BE2C (cell line): ENCODE measurements around the gene CBLL2.
A peak's percentile ranks its signal among the peaks of the same experiment; 100 is the strongest.
"Not testable (repeated sequence)": the region's sequence is repeated elsewhere in the genome, so short reads cannot be mapped to it uniquely, and the experiment has no call there.

Experiments used
- DNase-seq: peaks from one replicate; pipeline ENCODE4 v3.0.0-alpha.2; 2020
- H3K27me3 ChIP-seq: fragments of 250-450 bp; sonication (Bioruptor Pico); 2 replicates; pipeline ENCODE4 v1.5.1; 2020; ENCODE audit warnings: mild to moderate bottlenecking
- H3K36me3 ChIP-seq: fragments of 250-450 bp; sonication (Bioruptor Pico); 2 replicates; pipeline ENCODE4 v1.5.1; 2020; ENCODE audit warnings: mild to moderate bottlenecking
- H3K4me1 ChIP-seq: fragments of 250-450 bp; sonication (Bioruptor Pico); 2 replicates; pipeline ENCODE4 v1.5.1; 2020
- H3K4me3 ChIP-seq: 2 replicates; pipeline ENCODE4 v1.5.1; 2011; ENCODE audit warnings: low read depth, low read length
- H3K9me3 ChIP-seq: fragments of 250-450 bp; sonication (Bioruptor Pico); 2 replicates; pipeline ENCODE4 v1.5.1; 2020
- CTCF ChIP-seq: IDR thresholded peaks from 2 replicates; pipeline ENCODE4 v1.5.1; 2012; ENCODE audit warnings: mild to moderate bottlenecking, low read depth, low read length

The CBLL2 gene

GRCh38 chrX:22249371-22249770, 23.3 kb upstream of the CBLL2 start:
- no peak overlapping the region for H3K4me3 ChIP-seq
- H3K36me3 ChIP-seq = no peaks in the 10 kb centered on the region
- H3K9me3 ChIP-seq = no peaks in the 10 kb centered on the region
- no peak for DNase-seq
- no peaks in the 10 kb centered on the region for H3K4me1 ChIP-seq
- no peaks in the 10 kb centered on the region for H3K27me3 ChIP-seq
- TF ChIP-seq CTCF = no peak

- no peaks in the 10 kb centered on the region for H3K9me3 ChIP-seq
- no peak for DNase-seq
- H3K36me3 ChIP-seq = no peaks in the 10 kb centered on the region
- H3K4me1 ChIP-seq = no peaks in the 10 kb centered on the region
- TF ChIP-seq CTCF = no peak
- no peaks in the 10 kb centered on the region for H3K27me3 ChIP-seq
- H3K4me3 ChIP-seq = no peak overlapping the region
These were observed 4.0 kb upstream of the CBLL2 start for GRCh38 chrX:22268706-22269105.

- H3K27me3 ChIP-seq = no peaks in the 10 kb centered on the region
- H3K4me1 ChIP-seq = no peaks in the 10 kb centered on the region
- no peaks in the 10 kb centered on the region for H3K9me3 ChIP-seq
- TF ChIP-seq CTCF = no peak
- H3K36me3 ChIP-seq = no peaks in the 10 kb centered on the region
- DNase-seq = no peak
- no peak overlapping the region for H3K4me3 ChIP-seq
These were observed 1.1 kb downstream of the CBLL2 start for GRCh38 chrX:22273714-22274317.

GRCh38 chrX:22276781-22277180, 4.1 kb downstream of the CBLL2 start:
- TF ChIP-seq CTCF = no peak
- H3K27me3 ChIP-seq = no peaks in the 10 kb centered on the region
- DNase-seq = no peak
- H3K4me3 ChIP-seq = no peak overlapping the region
- H3K4me1 ChIP-seq = no peaks in the 10 kb centered on the region
- H3K36me3 ChIP-seq = no peaks in the 10 kb centered on the region
- no peaks in the 10 kb centered on the region for H3K9me3 ChIP-seq

GRCh38 chrX:22278375-22278774, 5.7 kb downstream of the CBLL2 start:
- H3K9me3 ChIP-seq = no peaks in the 10 kb centered on the region
- H3K27me3 ChIP-seq = no peaks in the 10 kb centered on the region
- no peak overlapping the region for H3K4me3 ChIP-seq
- no peaks in the 10 kb centered on the region for H3K36me3 ChIP-seq
- DNase-seq = no peak
- peak; percentile 40 for TF ChIP-seq CTCF
- no peaks in the 10 kb centered on the region for H3K4me1 ChIP-seq

GRCh38 chrX:22289209-22289608, 16.5 kb downstream of the CBLL2 start:
- H3K9me3 ChIP-seq, H3K4me3 ChIP-seq, H3K36me3 ChIP-seq, H3K4me1 ChIP-seq, DNase-seq, H3K27me3 ChIP-seq: not testable (repeated sequence)

GRCh38 chrX:22296871-22297270, 24.2 kb downstream of the CBLL2 start:
- Histone ChIP-seq H3K27me3 (no peaks in the 10 kb centered on the region), H3K9me3 (no peaks in the 10 kb centered on the region), H3K4me1 (no peaks in the 10 kb centered on the region), H3K4me3 (no peak overlapping the region), H3K36me3 (no peaks in the 10 kb centered on the region)
- no peak for TF ChIP-seq CTCF
- DNase-seq = no peak
